Choroid plexus epithelial cell (primary cell): Measurements from ENCODE around the gene ALG9.

Experiments used
- DNase-seq: peaks from one replicate; pipeline ENCODE4 v3.0.0-alpha.2; 2010; ENCODE audit warnings: low read depth
- H3K4me3 ChIP-seq: 2 replicates; pipeline ENCODE4 v1.5.1; 2011; ENCODE audit warnings: low read depth, mild to moderate bottlenecking, control low read depth, low read length, moderate library complexity
- TF ChIP-seq, protein P1 (sequence below): conservative IDR thresholded peaks from 2 replicates; pipeline ENCODE4 v1.5.1; 2011; ENCODE audit warnings: low read depth, mild to moderate bottlenecking, control low read depth, inconsistent platforms, low read length, moderate library complexity

Gene ALG9

GRCh38 chr11:111762526-111762925, 108.9 kb downstream of the ALG9 start:
- TF ChIP-seq, protein P1, sequence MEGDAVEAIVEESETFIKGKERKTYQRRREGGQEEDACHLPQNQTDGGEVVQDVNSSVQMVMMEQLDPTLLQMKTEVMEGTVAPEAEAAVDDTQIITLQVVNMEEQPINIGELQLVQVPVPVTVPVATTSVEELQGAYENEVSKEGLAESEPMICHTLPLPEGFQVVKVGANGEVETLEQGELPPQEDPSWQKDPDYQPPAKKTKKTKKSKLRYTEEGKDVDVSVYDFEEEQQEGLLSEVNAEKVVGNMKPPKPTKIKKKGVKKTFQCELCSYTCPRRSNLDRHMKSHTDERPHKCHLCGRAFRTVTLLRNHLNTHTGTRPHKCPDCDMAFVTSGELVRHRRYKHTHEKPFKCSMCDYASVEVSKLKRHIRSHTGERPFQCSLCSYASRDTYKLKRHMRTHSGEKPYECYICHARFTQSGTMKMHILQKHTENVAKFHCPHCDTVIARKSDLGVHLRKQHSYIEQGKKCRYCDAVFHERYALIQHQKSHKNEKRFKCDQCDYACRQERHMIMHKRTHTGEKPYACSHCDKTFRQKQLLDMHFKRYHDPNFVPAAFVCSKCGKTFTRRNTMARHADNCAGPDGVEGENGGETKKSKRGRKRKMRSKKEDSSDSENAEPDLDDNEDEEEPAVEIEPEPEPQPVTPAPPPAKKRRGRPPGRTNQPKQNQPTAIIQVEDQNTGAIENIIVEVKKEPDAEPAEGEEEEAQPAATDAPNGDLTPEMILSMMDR = no peak
- no peak for DNase-seq

GRCh38 chr11:111761036-111761435, 110.3 kb downstream of the ALG9 start:
- TF ChIP-seq, protein P1 = no peak

More at GRCh38 chr11:111762526-111762925, 108.9 kb downstream of the ALG9 start:
- H3K4me3 ChIP-seq = no peak overlapping the region

GRCh38 chr11:111759778-111760407, 111.5 kb downstream of the ALG9 start:
- TF ChIP-seq, protein P1 = no peak
- no peak overlapping the region for H3K4me3 ChIP-seq
- no peak for DNase-seq

More at GRCh38 chr11:111761036-111761435, 110.3 kb downstream of the ALG9 start:
- H3K4me3 ChIP-seq = no peak overlapping the region
- DNase-seq = no peak

DNA sequence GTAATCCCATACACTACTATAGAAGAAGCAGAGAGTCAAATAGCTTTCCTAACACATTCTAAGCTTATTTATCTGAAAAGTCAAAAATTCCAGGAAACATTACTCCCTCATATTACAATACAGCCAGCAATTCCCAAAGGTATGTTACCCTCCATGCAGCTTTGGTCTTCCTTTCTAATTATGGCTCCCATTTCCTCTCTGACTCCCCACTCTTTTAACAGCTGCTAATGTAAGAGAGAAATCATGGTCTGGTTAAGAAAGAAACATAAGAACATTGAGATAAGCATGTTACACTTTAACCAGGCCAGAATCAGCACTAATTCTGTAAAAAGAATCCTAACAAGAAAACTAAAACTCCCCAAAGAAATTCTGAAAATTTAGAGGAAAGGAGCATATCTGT, 112.0 kb downstream of the ALG9 start:
- H3K4me3 ChIP-seq = no peak overlapping the region
- DNase-seq = no peak
- TF ChIP-seq, protein P1 = no peak

DNA sequence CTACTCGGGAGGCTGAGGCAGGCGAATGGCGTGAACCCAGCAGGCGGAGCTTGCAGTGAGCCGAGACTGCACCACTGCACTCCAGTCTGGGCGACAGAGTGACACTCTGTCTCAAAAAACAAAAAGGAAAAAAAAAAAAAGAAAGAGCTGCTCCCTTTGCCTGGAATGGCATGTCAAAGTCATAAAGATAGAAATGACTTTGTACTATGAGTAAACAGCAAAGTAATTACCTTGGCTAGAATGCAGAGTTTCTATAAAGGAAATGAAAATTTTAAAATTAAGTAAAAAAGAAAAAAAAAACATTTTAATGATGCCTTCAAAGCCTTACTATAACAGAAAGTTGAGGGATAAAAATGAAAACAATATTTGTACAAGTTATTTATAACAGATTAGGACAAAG, 115.3 kb downstream of the ALG9 start:
- TF ChIP-seq, protein P1 = no peak
- no peak for DNase-seq
- no peak overlapping the region for H3K4me3 ChIP-seq

DNA sequence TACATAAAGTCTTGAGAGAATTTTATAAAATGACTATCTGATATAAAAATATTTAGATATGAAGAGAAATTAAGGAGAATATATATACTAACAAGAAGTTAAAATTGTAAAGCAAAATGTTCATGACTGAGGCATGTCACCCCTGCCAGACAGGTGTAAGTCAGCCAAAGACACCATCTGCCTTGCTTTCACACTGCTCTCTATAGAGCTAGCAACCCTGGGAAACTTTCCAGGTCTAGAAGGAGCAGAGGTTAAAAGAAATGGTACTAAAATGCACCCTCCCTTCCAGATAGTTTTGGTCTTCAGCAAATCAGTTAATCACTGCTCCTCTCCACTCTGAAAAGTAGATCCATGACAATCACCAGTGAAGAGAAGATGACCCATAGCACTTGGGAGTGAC, 121.7 kb downstream of the ALG9 start:
- DNase-seq = no peak
- TF ChIP-seq, protein P1 = no peak
- H3K4me3 ChIP-seq = no peak overlapping the region
